HepG2 (cell line): Measurements from ENCODE around the gene NHSL1. TPM values are rescaled to one million over a fixed set of nuclear protein-coding genes. Genes with fewer than 3 reads are reported as not detected.

Experiments
- ARID2 ChIP-seq: sonication (generic); formaldehyde crosslinking; IDR thresholded peaks from 2 replicates; pipeline ENCODE4 v1.8.1; 2022; ENCODE audit warnings: mild to moderate bottlenecking, missing genetic modification reagents, borderline replicate concordance
- CHD2 ChIP-seq: IDR thresholded peaks from 2 replicates; pipeline ENCODE4 v1.6.1; 2011; ENCODE audit warnings: low read depth, low read length, improper control_type of control experiment
- ERF ChIP-seq: IDR thresholded peaks from 2 replicates; pipeline ENCODE4 v1.6.1; 2018; ENCODE audit warnings: missing biosample characterization, missing genetic modification reagents
- KLF15 ChIP-seq: sonication (generic); formaldehyde crosslinking; IDR thresholded peaks from 2 replicates; pipeline ENCODE4 v1.8.1; 2023; ENCODE audit warnings: borderline replicate concordance, mild to moderate bottlenecking, inconsistent platforms, missing genetic modification reagents, mixed read lengths
- NFAT5 ChIP-seq: sonication (generic); formaldehyde crosslinking; IDR thresholded peaks from 2 replicates; pipeline ENCODE4 v1.4.0; 2020; ENCODE audit warnings: missing genetic modification reagents
- PAXIP1 ChIP-seq: sonication (generic); formaldehyde crosslinking; conservative IDR thresholded peaks from 2 replicates; pipeline ENCODE4 v1.4.0; 2020; ENCODE audit warnings: mild to moderate bottlenecking, missing genetic modification reagents, moderate library complexity
- RFXAP ChIP-seq: sonication (generic); formaldehyde crosslinking; IDR thresholded peaks from 2 replicates; pipeline ENCODE4 v1.4.0; 2020; ENCODE audit warnings: missing genetic modification reagents, borderline replicate concordance
- SKI ChIP-seq: fragments of 450-650 bp; IDR thresholded peaks from one replicate; pipeline ENCODE4 v1.6.1; 2018; ENCODE audit warnings: mild to moderate bottlenecking; ENCODE audit not compliant: partially characterized antibody
- TCF7 ChIP-seq: sonication (generic); IDR thresholded peaks from 2 replicates; pipeline ENCODE4 v1.6.1; 2016; ENCODE audit warnings: antibody characterized with exemption, low read depth
- ZBTB43 ChIP-seq: sonication (generic); formaldehyde crosslinking; conservative IDR thresholded peaks from 2 replicates; pipeline ENCODE4 v1.4.0; 2020; ENCODE audit warnings: missing genetic modification reagents
- ZGPAT ChIP-seq: IDR thresholded peaks from 2 replicates; pipeline ENCODE4 v1.6.1; 2016; ENCODE audit warnings: mild to moderate bottlenecking
- ZNF101 ChIP-seq: sonication (generic); formaldehyde crosslinking; IDR thresholded peaks from 2 replicates; pipeline ENCODE4 v1.4.0; 2020; ENCODE audit warnings: mild to moderate bottlenecking, low read depth, missing genetic modification reagents, borderline replicate concordance
- ZNF143 ChIP-seq: sonication (generic); formaldehyde crosslinking; IDR thresholded peaks from 2 replicates; pipeline ENCODE4 v1.4.0; 2020; ENCODE audit warnings: missing genetic modification reagents
- ZNF414 ChIP-seq: sonication (generic); formaldehyde crosslinking; IDR thresholded peaks from 2 replicates; pipeline ENCODE4 v1.5.0; 2020; ENCODE audit warnings: missing genetic modification reagents
- ZNF580 ChIP-seq: IDR thresholded peaks from 2 replicates; pipeline ENCODE4 v1.6.1; 2016; ENCODE audit warnings: low read depth, borderline replicate concordance
- polyA plus RNA-seq, 8 experiments: library from polyadenylated mRNA; depleted of rRNA in 3 of 8; stranded (reverse) in 7 of 8; unstranded in 1 of 8; fragments of >200 nt; fragmentation: Illumina TruSeq in 4 of 8; extraction: Trizol in 4 of 8; gene quantifications; 2 replicates each; pipeline versions ENCODE4 v1.2.1 to v1.2.3, GENCODE V29; 2011 to 2016; ENCODE audit warnings: low read depth in 4 of 8, missing spikeins in 1 of 8, mixed read lengths in 1 of 8; ENCODE audit not compliant: insufficient read depth in 1 of 8
- total RNA-seq, 5 experiments: library from RNA; depleted of rRNA; stranded (reverse); fragments of >200 nt; fragmentation: Illumina TruSeq; extraction: Trizol; gene quantifications; 2 replicates each; pipeline ENCODE4 v1.2.3, GENCODE V29; 2016; ENCODE audit warnings: low read depth in 1 of 5

The NHSL1 gene
- total and polyA plus RNA-seq, 2 of the 13 experiments (the other 11 are each of a cell fraction or from before 2014, with no cell fraction given) = 24.9 to 53.6 TPM

GRCh38 chr6:138499303-138500018, at the start of gene NHSL1 (continued):
- no peak for TF ChIP-seq NFAT5 (CRISPR knock-in tag)
- TF ChIP-seq ZNF580 = peak; percentile 61; the same call in 1 of the 2 replicates
- no peak for TF ChIP-seq CHD2
- no peak; the same call in 1 of the 2 replicates for TF ChIP-seq ZGPAT (CRISPR knock-in tag)
- 0 out of 2 replicates have a peak, but pooled peaks have one; percentile 34 for TF ChIP-seq ZBTB43 (CRISPR knock-in tag)
- peak; percentile 56; the same call in 1 of the 2 replicates for TF ChIP-seq KLF15 (CRISPR knock-in tag)
- peak; percentile 52 for TF ChIP-seq SKI
- peak; percentile 56; the same call in 1 of the 2 replicates for TF ChIP-seq ZNF414 (CRISPR knock-in tag)
- TF ChIP-seq TCF7 = no peak
- no peak for TF ChIP-seq ZNF143 (CRISPR knock-in tag)
- TF ChIP-seq ERF (CRISPR knock-in tag) = peak; percentile 39; the same call in 1 of the 2 replicates
- no peak; the same call in 1 of the 2 replicates for TF ChIP-seq ARID2 (CRISPR knock-in tag)
- peak; percentile 76; the same call in 1 of the 2 replicates for TF ChIP-seq RFXAP
- TF ChIP-seq ZNF101 (CRISPR knock-in tag) = 0 out of 2 replicates have a peak, but pooled peaks have one; percentile 49
- peak; percentile 56 for TF ChIP-seq PAXIP1 (CRISPR knock-in tag)
